BLaER1 treated with 17β-estradiol and CSF1 and Interleukin-3, amounts not matched to agents 10 nM and 100 nM (cell line): ENCODE results near the gene NLRC5.
"Not testable (repeated sequence)": the region's sequence is repeated elsewhere in the genome, so short reads cannot be mapped to it uniquely, and the experiment has no call there.

Experiments used
- H3K27ac ChIP-seq, 11 experiments: shearing (Covaris generic); formaldehyde crosslinking; 2 replicates each; pipeline ENCODE4 v1.8.1; 2022
- H3K27me3 ChIP-seq, 11 experiments: shearing (Covaris generic); formaldehyde crosslinking; 2 replicates each; pipeline ENCODE4 v1.8.1; 2022
- H3K36me3 ChIP-seq, 11 experiments: shearing (Covaris generic); formaldehyde crosslinking; 2 replicates each; pipeline ENCODE4 v1.8.1; 2022
- H3K4me1 ChIP-seq, 10 experiments: shearing (Covaris generic); formaldehyde crosslinking; 2 replicates each; pipeline ENCODE4 v1.8.1; 2022
- H3K4me2 ChIP-seq, 11 experiments: shearing (Covaris generic); formaldehyde crosslinking; 2 replicates each; pipeline ENCODE4 v1.8.1; 2022
- H3K4me3 ChIP-seq, 10 experiments: shearing (Covaris generic); formaldehyde crosslinking; 2 replicates each; pipeline ENCODE4 v1.8.1; 2022
- H3K9ac ChIP-seq, 11 experiments: shearing (Covaris generic); formaldehyde crosslinking; 2 replicates each; pipeline ENCODE4 v1.8.1; 2022
- H3K9me3 ChIP-seq, 11 experiments: shearing (Covaris generic); formaldehyde crosslinking; replicated peaks in 1 of 11; 2 replicates each; pipeline ENCODE4 v1.8.1; 2022
- H4K20me1 ChIP-seq, 11 experiments: shearing (Covaris generic); formaldehyde crosslinking; 2 replicates each; pipeline ENCODE4 v1.8.1; 2022
- Cebpa-rat ChIP-seq, 11 experiments: shearing (Covaris generic); IDR thresholded peaks; 2 replicates each; pipeline ENCODE4 v1.8.1; 2022

Gene NLRC5

DNA sequence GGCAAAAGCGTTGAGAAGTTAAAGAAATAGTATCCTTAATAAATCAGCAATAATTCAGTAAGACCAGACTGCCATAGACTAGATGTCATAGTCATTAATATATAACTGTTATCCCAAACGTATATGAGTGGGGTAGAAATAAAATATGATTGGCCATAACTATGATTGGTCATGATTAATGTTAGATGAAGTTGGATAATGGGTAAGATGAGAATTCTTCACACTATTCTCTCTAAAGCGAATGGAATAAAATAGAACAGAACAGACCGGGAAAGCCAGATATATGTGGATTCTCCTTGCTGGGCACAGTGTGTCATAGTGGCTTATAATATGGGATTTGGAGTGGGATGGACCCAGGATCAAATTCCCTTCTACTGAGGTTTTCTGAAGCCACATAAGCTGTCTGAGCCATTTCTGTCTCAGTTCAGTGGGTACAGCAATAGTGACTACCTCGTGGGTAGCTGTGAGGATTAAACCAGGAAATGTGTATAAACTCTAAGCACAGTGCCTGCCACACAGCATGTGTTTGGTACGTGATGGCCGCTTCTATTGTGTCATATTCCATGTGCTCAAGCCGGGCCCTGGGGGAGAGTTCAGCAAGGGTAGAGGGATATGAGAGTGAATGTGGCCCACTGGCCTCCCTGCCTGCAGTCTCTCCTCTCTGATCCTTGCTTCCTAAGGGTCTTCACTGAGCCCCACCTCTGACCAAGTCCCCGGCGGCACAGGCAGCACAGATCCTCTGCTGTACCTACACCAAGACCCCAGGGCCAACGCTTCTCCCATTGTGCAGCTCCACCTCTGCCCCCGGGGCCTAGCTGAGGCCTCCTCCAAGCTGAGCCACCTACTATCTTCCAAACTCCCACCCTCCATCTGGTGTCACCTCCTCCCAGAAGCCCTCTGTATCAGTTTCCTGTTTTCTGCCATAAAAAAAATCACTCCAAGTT lies 23.9 kb upstream of the NLRC5 start:
- peak overlapping the region in 10 of 11 experiments; percentile 40 to 84 (median 80); a peak in 21 of 22 replicates for H3K27ac ChIP-seq
- no peak overlapping the region; a peak in 1 of 20 replicates for H3K4me3 ChIP-seq
- TF ChIP-seq Cebpa-rat (IDR thresholded peaks at IDR 0.05) = no peak
- H3K36me3 ChIP-seq = no peaks in the 10 kb centered on the region
- H4K20me1 ChIP-seq = no peaks in the 10 kb centered on the region
- H3K9ac ChIP-seq = peak overlapping the region in 10 of 11 experiments; percentile 23 to 73 (median 62); a peak in 17 of 22 replicates
- H3K9me3 ChIP-seq = no peaks in the 10 kb centered on the region
- peak overlapping the region; percentile 54 to 84 (median 75) for H3K4me2 ChIP-seq
- peaks cover 34 to 80% (median 60%) of the 10 kb centered on the region in 10 experiments for H3K4me1 ChIP-seq
- no peaks in the 10 kb centered on the region for H3K27me3 ChIP-seq

- H3K36me3 ChIP-seq = no peaks in the 10 kb centered on the region
- no peaks in the 10 kb centered on the region for H3K9me3 ChIP-seq
- H3K27me3 ChIP-seq = no peaks in the 10 kb centered on the region
- peaks cover 34 to 80% (median 60%) of the 10 kb centered on the region in 10 experiments for H3K4me1 ChIP-seq
- H3K27ac ChIP-seq = peak overlapping the region in 9 of 11 experiments; percentile 75 to 84 (median 80); a peak in 20 of 22 replicates
- peak overlapping the region; percentile 54 to 84 (median 75) for H3K4me2 ChIP-seq
- no peaks in the 10 kb centered on the region for H4K20me1 ChIP-seq
- no peak overlapping the region for H3K4me3 ChIP-seq
- no peak for TF ChIP-seq Cebpa-rat (IDR thresholded peaks at IDR 0.05)
- H3K9ac ChIP-seq = peak overlapping the region in 10 of 11 experiments; percentile 23 to 73 (median 62); a peak in 17 of 22 replicates
Observed at GRCh38 chr16:56966093-56966475, 23.3 kb upstream of the NLRC5 start.

GRCh38 chr16:56967733-56968132 lies 21.6 kb upstream of the NLRC5 start:
- no peaks in the 10 kb centered on the region for H4K20me1 ChIP-seq
- H3K9me3 ChIP-seq = no peaks in the 10 kb centered on the region
- no peak overlapping the region for H3K9ac ChIP-seq
- H3K27ac ChIP-seq = 0 out of 22 replicates have a peak overlapping the region, but pooled peaks of 1 of the 11 experiments have one; percentile 12
- H3K4me1 ChIP-seq = peaks cover 40 to 81% (median 65%) of the 10 kb centered on the region in 10 experiments
- peak overlapping the region in 7 of 11 experiments; percentile 4 to 60 (median 37); a peak in 9 of 22 replicates for H3K4me2 ChIP-seq
- no peak for TF ChIP-seq Cebpa-rat (IDR thresholded peaks at IDR 0.05)
- H3K36me3 ChIP-seq = no peaks in the 10 kb centered on the region
- no peak overlapping the region for H3K4me3 ChIP-seq
- no peaks in the 10 kb centered on the region for H3K27me3 ChIP-seq

DNA sequence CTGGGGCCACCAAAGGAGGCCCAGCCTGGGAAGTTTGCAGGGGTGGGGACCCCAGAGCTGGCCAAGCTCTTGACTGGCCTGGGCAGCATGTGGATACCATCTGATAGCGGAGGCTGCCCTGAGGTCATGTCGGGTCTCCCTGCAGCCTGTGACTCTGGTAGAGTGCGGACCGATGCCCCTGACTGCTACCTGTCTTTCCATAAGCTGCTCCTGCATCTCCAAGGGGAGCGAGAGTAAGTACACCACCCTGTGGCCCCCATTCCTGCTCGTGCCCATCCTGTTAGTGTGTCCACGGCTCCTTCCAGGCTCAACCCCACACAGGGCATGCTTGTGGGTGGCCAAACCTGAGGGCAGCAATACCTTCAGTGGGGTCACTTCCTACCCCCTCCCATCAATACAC lies 19.6 kb upstream of the NLRC5 start:
- peaks cover 41 to 86% (median 74%) of the 10 kb centered on the region in 10 experiments for H3K4me1 ChIP-seq
- H3K4me3 ChIP-seq = no peak overlapping the region
- no peaks in the 10 kb centered on the region for H4K20me1 ChIP-seq
- H3K9me3 ChIP-seq = no peaks in the 10 kb centered on the region
- H3K4me2 ChIP-seq = no peak overlapping the region
- peak overlapping the region in 2 of 11 experiments; percentile 6 to 37; a peak in 2 of 22 replicates for H3K27ac ChIP-seq
- TF ChIP-seq Cebpa-rat (IDR thresholded peaks at IDR 0.05) = no peak
- no peak overlapping the region for H3K9ac ChIP-seq
- no peaks in the 10 kb centered on the region for H3K36me3 ChIP-seq
- H3K27me3 ChIP-seq = no peaks in the 10 kb centered on the region

GRCh38 chr16:56970934-56971767 lies 18.2 kb upstream of the NLRC5 start:
- Histone ChIP-seq H3K4me1 (peaks cover 33 to 85% (median 71%) of the 10 kb centered on the region in 10 experiments), H3K27ac (peak overlapping the region in 4 of 11 experiments; percentile 37 to 61 (median 48); a peak in 7 of 22 replicates), H3K4me2 (peak overlapping the region in 10 of 11 experiments; percentile 23 to 86 (median 74); a peak in 19 of 22 replicates), H3K27me3 (no peaks in the 10 kb centered on the region), H3K36me3 (no peaks in the 10 kb centered on the region), H3K9me3 (no peaks in the 10 kb centered on the region), H4K20me1 (no peaks in the 10 kb centered on the region), H3K9ac (peak overlapping the region in 4 of 11 experiments; percentile 13 to 54 (median 34); a peak in 6 of 22 replicates), H3K4me3 (no peak overlapping the region)
- no peak for TF ChIP-seq Cebpa-rat (IDR thresholded peaks at IDR 0.05)

GRCh38 chr16:56971768-56972043 lies 17.7 kb upstream of the NLRC5 start:
- Histone ChIP-seq H3K4me3 (no peak overlapping the region), H3K27me3 (no peaks in the 10 kb centered on the region), H4K20me1 (no peaks in the 10 kb centered on the region), H3K4me2 (peak overlapping the region in 10 of 11 experiments; percentile 23 to 86 (median 74); a peak in 18 of 22 replicates), H3K27ac (peak overlapping the region in 4 of 11 experiments; percentile 37 to 61 (median 48); a peak in 7 of 22 replicates), H3K4me1 (peaks cover 30 to 82% (median 68%) of the 10 kb centered on the region in 10 experiments), H3K9ac (peak overlapping the region in 4 of 11 experiments; percentile 13 to 54 (median 34); a peak in 5 of 22 replicates), H3K9me3 (no peaks in the 10 kb centered on the region), H3K36me3 (no peaks in the 10 kb centered on the region)
- TF ChIP-seq Cebpa-rat (IDR thresholded peaks at IDR 0.05) = no peak

DNA sequence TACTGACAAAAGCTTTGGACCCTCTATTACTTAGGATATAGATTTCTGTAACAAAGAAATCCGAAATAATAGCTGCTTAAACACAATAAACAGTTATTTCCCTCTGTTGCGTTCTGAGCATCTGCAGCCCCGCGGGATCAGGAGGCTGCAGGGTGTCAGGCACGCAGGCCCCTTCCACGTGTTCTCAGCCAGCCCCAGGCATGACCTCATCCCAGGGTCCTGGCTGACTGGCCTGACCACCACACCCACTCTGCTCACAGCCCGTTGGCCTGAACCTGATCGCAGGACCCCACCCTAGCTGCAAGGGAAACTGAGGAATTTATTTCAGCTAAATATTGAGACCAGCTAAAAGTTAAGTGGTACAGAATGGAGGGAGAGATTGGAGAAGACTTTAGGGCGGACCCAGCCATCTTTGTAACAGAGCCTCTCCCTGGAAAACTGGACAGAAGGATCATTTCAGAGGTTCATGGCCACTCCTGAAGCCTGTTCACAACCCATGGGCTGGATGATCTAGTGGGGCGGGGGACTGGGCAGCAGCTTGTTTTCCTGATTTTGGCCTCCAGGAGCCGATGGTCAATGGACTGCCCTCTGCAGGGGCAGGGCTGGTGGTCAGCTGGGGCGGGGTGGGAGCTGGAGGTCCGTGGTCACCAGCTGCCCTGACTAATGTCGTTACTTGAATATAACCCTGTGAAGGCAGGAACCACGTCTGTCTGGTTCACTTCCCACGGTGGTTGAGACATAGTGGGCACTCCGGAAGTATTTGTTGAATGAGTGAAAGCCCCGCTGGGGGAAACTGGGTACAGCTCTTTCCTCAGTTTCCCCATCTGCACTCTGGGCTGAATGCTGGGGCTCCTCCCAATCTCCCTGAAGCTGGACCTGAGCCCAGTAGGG lies 16.7 kb upstream of the NLRC5 start:
- Histone ChIP-seq H4K20me1 (no peaks in the 10 kb centered on the region), H3K27ac (peak overlapping the region in 8 of 11 experiments; percentile 12 to 61 (median 34); a peak in 11 of 22 replicates), H3K9ac (peak overlapping the region in 3 of 11 experiments; percentile 23 to 50 (median 29); a peak in 3 of 22 replicates), H3K9me3 (no peaks in the 10 kb centered on the region), H3K4me1 (peaks cover 24 to 79% (median 66%) of the 10 kb centered on the region in 10 experiments), H3K27me3 (no peaks in the 10 kb centered on the region), H3K36me3 (no peaks in the 10 kb centered on the region), H3K4me3 (no peak overlapping the region), H3K4me2 (peak overlapping the region; percentile 40 to 86 (median 74))
- TF ChIP-seq Cebpa-rat (IDR thresholded peaks at IDR 0.05) = no peak

GRCh38 chr16:56973294-56973689 lies 16.1 kb upstream of the NLRC5 start:
- peak overlapping the region in 7 of 11 experiments; percentile 22 to 61 (median 37); a peak in 8 of 22 replicates for H3K27ac ChIP-seq
- peak overlapping the region in 1 of 11 experiments; percentile 18; a peak in 1 of 22 replicates for H3K9ac ChIP-seq
- peak overlapping the region; percentile 40 to 86 (median 74) for H3K4me2 ChIP-seq
- H4K20me1 ChIP-seq = no peaks in the 10 kb centered on the region
- no peaks in the 10 kb centered on the region for H3K9me3 ChIP-seq
- H3K4me3 ChIP-seq = no peak overlapping the region
- H3K36me3 ChIP-seq = no peaks in the 10 kb centered on the region
- H3K27me3 ChIP-seq = no peaks in the 10 kb centered on the region
- no peak for TF ChIP-seq Cebpa-rat (IDR thresholded peaks at IDR 0.05)
- peaks cover 27 to 79% (median 66%) of the 10 kb centered on the region in 10 experiments for H3K4me1 ChIP-seq

DNA sequence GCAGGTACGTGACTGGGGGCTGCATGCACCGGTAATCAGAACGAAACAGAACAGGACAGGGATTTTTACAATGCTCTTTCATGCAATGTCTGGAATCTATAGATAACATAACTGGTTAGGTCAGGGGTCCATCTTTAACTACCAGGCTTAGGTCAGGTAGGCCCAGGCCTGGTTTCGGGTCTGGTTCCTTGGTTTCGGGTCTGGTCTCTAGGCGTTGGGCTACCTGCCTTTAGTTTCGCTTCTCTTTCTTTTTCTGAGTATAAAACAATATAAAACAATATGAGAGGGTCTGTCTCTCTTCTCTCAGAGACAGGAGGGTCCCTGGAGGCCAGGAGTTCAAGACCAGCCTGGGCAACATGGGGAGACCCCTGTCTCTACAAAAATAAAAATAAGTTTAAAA lies 15.5 kb upstream of the NLRC5 start:
- not testable (repeated sequence) for H3K36me3 ChIP-seq, H4K20me1 ChIP-seq, H3K4me3 ChIP-seq, H3K9me3 ChIP-seq, H3K9ac ChIP-seq, H3K27me3 ChIP-seq
- Histone ChIP-seq H3K27ac (peak overlapping the region in 1 of 11 experiments; percentile 61; a peak in 1 of 22 replicates), H3K4me1 (peaks cover 28 to 82% (median 71%) of the 10 kb centered on the region in 10 experiments), H3K4me2 (peak overlapping the region in 9 of 11 experiments; percentile 43 to 86 (median 74); a peak in 13 of 22 replicates)
